ENCODE measurements around the gene CCDC15.

Gene CCDC15

DNA sequence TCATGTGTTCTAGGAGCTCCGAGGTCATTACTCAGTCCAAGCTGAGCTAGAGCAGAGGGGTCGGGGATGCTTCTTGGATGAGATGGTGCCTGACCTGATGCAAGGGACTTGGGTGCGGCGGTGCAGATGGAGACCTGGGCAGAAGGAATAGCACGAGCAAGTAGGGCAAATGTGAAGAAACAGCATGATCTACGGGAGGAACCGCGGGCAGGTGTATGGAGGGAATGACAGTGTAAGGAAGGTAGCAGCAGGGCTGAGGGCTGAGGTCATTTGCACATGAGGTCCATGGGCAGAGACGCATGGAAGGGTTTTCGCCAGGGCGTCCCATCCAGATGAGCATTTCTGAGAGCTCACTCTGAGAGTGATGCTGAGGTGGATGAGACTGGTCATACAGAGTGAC, 124.0 kb downstream of the CCDC15 start:
- Histone ChIP-seq H3K4me1 (no peaks in the 10 kb centered on the region), H3K4me3 (ENCODE audit: low read depth, low read length) (no peak overlapping the region), H3K9me3 (no peaks in the 10 kb centered on the region), H3K36me3 (no peaks in the 10 kb centered on the region), H3K27me3 (peaks cover 15% of the 10 kb centered on the region; the same call in 1 of the 2 replicates)
- TF ChIP-seq, protein P1, sequence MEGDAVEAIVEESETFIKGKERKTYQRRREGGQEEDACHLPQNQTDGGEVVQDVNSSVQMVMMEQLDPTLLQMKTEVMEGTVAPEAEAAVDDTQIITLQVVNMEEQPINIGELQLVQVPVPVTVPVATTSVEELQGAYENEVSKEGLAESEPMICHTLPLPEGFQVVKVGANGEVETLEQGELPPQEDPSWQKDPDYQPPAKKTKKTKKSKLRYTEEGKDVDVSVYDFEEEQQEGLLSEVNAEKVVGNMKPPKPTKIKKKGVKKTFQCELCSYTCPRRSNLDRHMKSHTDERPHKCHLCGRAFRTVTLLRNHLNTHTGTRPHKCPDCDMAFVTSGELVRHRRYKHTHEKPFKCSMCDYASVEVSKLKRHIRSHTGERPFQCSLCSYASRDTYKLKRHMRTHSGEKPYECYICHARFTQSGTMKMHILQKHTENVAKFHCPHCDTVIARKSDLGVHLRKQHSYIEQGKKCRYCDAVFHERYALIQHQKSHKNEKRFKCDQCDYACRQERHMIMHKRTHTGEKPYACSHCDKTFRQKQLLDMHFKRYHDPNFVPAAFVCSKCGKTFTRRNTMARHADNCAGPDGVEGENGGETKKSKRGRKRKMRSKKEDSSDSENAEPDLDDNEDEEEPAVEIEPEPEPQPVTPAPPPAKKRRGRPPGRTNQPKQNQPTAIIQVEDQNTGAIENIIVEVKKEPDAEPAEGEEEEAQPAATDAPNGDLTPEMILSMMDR (IDR thresholded peaks at IDR 0.05; ENCODE audit: low read depth, low read length): no peak
- no peak for DNase-seq

DNA sequence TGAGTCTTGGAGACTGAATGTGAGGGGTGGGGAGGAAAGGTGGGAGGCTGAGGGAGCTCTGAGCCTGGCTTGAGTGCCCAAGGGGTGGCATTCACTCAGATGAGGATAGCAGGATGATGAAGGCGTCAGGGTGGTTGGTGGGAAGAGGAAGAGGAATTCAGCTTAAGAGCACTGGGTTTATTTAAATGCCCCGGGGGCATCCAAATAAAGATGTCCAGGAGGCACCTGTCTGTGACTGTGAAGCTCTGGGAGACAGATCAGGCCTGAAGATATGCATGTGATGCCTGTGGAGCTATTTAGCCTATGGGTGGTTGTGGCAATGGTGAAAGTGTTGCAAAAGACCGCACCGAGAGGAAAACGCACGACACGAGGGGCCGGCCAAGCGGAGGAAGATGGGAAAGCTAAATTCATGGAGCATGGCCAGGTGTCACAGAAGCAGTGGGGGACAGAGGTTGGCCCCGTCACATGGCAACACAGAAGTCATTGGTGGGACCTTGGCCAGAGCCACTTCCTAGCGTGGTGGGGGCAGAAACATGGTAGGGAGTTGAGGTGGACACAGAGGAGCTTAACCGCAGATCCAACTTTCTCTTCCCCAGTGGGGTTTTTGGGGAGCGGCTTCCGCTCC, 124.6 kb downstream of the CCDC15 start:
- TF ChIP-seq, protein P1 (IDR thresholded peaks at IDR 0.05; ENCODE audit: low read depth, low read length): no peak
- Histone ChIP-seq H3K4me3 (ENCODE audit: low read depth, low read length) (no peak overlapping the region), H3K36me3 (no peaks in the 10 kb centered on the region), H3K9me3 (no peaks in the 10 kb centered on the region), H3K4me1 (no peaks in the 10 kb centered on the region), H3K27me3 (peaks cover 11% of the 10 kb centered on the region; the same call in 1 of the 2 replicates)
- no peak for DNase-seq

DNA sequence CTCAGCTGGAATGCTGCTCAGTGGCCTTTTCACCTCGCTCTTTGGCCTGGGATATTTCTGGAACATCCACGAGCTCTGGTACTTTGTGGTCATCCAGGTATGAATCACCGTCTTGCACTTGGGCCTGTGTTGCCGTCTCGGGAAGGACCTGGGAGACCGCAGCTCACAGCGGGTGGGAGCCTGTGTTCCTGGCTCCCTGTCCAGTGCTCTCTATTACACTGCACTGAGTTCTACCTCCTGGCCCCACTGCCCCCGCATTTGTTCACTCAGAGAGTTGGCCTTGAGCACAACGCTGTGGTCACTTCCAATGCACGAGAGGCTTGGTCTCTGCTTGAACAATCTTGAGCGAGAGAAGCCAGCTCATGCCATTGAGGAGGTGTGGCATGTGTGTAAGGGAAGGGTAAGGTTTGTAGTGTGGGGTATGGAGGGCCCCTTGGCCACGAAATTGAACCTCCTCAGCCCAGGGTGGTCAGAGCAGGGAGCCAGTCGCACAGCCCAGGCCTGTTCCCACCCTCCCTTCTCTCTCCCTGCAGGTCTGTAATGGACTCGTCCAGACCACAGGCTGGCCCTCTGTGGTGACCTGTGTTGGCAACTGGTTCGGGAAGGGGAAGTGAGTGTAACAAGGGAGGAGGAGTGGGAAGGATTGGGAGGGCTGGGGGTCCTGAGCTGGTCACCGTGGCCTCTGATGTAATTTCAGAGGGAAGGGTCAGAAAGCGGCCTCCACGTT, 125.3 kb downstream of the CCDC15 start:
- Histone ChIP-seq H3K4me1 (no peaks in the 10 kb centered on the region), H3K36me3 (no peaks in the 10 kb centered on the region), H3K9me3 (no peaks in the 10 kb centered on the region), H3K4me3 (ENCODE audit: low read depth, low read length) (no peak overlapping the region), H3K27me3 (0 out of 2 replicates have a peak, but pooled peaks cover 5% of the 10 kb centered on the region)
- DNase-seq: no peak
- TF ChIP-seq, protein P1 (IDR thresholded peaks at IDR 0.05; ENCODE audit: low read depth, low read length): no peak

DNA sequence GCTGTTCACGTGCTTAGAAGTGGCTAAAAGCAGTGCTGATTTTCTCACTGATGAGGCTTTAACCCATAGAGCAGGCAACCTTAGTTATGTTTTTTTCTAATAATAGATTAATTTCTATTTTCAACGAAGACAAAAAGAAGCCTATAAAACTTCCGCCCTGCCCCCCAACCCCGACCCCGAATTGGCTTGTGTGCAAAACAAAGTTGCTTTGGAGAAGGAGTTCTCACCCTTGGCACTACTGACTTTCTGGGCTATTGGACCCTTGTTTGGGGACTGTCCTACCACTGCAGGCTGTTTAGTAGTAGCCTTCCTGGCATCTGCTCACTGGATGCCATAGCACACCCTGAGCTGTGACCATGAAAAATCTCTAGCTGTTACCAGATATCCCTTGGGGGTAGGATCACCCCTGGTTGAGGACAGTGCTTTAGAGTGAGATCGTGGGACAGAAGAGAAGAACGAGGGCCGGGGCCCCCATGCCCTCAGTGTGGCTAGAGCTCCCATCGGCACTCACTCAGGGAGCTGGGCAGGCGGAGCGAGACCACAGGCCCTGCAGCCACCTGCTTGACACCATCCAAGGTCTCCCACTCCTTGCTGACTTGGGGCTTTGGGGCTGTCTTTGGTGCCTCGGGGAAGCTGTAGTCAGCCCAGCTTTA, 126.0 kb downstream of the CCDC15 start:
- H3K27me3 ChIP-seq: 0 out of 2 replicates have a peak, but pooled peaks cover 2% of the 10 kb centered on the region
- no peaks in the 10 kb centered on the region for H3K4me1 ChIP-seq
- no peaks in the 10 kb centered on the region for H3K36me3 ChIP-seq
- H3K9me3 ChIP-seq: no peaks in the 10 kb centered on the region
- TF ChIP-seq, protein P1 (IDR thresholded peaks at IDR 0.05; ENCODE audit: low read depth, low read length): no peak
- DNase-seq: no peak
- H3K4me3 ChIP-seq (ENCODE audit: low read depth, low read length): no peak overlapping the region

DNA sequence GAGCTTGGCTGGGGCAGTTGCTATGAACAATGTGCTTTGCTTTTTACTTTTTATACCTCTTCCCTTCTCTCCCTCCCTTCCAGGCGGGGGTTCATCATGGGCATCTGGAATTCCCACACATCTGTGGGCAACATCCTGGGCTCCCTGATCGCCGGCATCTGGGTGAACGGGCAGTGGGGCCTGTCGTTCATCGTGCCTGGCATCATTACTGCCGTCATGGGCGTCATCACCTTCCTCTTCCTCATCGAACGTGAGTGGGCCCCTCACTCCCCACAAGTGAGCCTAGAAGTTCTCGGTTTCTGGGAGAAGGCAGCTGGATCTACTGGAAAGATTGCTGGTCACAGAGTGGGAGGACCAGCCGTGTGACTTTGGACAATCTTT, 126.5 kb downstream of the CCDC15 start:
- no peaks in the 10 kb centered on the region for H3K9me3 ChIP-seq
- 0 out of 2 replicates have a peak, but pooled peaks cover 2% of the 10 kb centered on the region for H3K27me3 ChIP-seq
- no peaks in the 10 kb centered on the region for H3K36me3 ChIP-seq
- no peaks in the 10 kb centered on the region for H3K4me1 ChIP-seq
- no peak overlapping the region for H3K4me3 ChIP-seq (ENCODE audit: low read depth, low read length)
- DNase-seq: no peak
- TF ChIP-seq, protein P1 (IDR thresholded peaks at IDR 0.05; ENCODE audit: low read depth, low read length): no peak

All from BE2C (cell line).